RWPE1 (cell line): ENCODE data around the gene STAMBP.

Experiments
- CTCF ChIA-PET: fragments of 350-600 bp; sonication (Branson Sonifier 250); formaldehyde crosslinking; extraction: SDS; loops from one replicate; lab custom pipeline; 2021; lab: Yijun Ruan, JAX
- POLR2A ChIA-PET: fragments of 400-600 bp; formaldehyde crosslinking; extraction: SDS; loops from one replicate; lab custom pipeline; 2020; ENCODE audit warnings: antibody characterized with exemption; ENCODE audit not compliant: low non-redundant PET; lab: Yijun Ruan, JAX
- DNase-seq: peaks from one replicate; pipeline ENCODE4 v3.0.0; 2012; ENCODE audit warnings: low spot score
- H3K27ac ChIP-seq: fragments of 450-650 bp; 2 replicates; pipeline ENCODE4 v1.5.1; 2017
- CTCF ChIP-seq: fragments of 450-650 bp; conservative IDR thresholded peaks from 2 replicates; pipeline ENCODE4 v1.5.1; 2017; ENCODE audit warnings: low read depth, mild to moderate bottlenecking

The STAMBP gene

DNA sequence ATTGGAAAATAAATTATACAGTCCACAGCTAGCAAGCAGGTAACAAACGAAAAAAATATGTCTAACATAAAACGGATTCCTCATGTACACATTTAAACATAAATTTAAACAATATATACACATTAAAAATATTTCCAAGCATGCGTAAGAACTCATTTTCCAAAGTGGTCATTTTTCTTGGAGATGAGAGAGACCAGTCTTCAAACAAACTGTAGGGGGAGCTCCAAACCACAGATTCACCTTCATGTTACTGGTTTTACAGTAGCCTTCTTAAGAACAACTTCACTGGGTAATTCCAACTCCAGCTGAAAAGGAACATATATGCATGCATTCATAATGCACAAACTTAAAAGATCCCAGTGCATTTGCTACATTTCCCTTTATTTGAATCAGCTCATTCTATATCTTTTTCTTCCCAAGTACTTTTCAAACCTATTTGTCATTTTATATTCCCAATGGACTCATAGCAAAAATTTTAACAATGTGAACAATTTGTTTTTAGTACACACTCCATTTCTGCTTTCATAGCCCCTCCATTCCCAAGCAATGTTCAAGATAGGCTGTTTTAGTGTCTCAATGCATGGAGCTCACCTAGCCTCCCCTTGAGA is 4.7 kb upstream of the STAMBP start:
- H3K27ac ChIP-seq: no peak overlapping the region
- ChIA-PET CTCF (interaction anchor here (0.6 to 2.3 kb wide), 19 partner anchors 38 to 1156 kb away, joined by 3 to 18 read pairs (median 3); partner anchors contain the start of gene BOLA3), POLR2A (no interaction called here)
- peak; percentile 85 for TF ChIP-seq CTCF
- DNase-seq: peak; percentile 55

DNA sequence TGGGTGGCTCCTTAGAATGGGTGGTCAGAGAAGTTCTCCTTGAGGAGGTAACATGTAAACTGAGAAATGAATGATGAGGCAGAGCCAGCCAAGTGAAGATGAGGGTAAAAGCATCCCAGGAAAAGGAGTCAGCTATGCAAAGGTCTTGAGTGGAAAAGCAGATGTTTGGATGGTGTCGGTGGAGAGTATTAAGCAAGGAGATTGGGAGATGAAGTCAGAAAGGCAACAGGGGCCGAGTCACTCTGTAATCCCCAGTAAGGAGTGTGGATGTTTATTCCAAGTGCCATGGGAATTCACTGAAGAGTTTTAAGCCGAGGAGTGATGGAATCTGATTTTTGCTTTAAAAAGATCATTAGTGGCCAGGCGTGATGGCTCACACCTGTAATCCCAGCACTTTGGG is 3.4 kb upstream of the STAMBP start:
- no peak for DNase-seq
- CTCF ChIA-PET: interaction anchor here (0.6 to 2.0 kb wide), 4 partner anchors 10 to 424 kb away, joined by 3 to 12 read pairs (median 4); no protein-coding TSS in a partner anchor
- POLR2A ChIA-PET: no interaction called here
- H3K27ac ChIP-seq: no peak overlapping the region
- TF ChIP-seq CTCF: no peak

- H3K27ac ChIP-seq: no peak overlapping the region
- DNase-seq: no peak
- POLR2A ChIA-PET: no interaction called here
- CTCF ChIA-PET: interaction anchor here (0.9 kb wide), 1 partner anchor 320 kb away, joined by 4 read pairs; the partner anchor contains the start of gene BOLA3
- peak; percentile 22 for TF ChIP-seq CTCF
Observed at GRCh38 chr2:73827018-73827417, 1.7 kb upstream of the STAMBP start.

DNA sequence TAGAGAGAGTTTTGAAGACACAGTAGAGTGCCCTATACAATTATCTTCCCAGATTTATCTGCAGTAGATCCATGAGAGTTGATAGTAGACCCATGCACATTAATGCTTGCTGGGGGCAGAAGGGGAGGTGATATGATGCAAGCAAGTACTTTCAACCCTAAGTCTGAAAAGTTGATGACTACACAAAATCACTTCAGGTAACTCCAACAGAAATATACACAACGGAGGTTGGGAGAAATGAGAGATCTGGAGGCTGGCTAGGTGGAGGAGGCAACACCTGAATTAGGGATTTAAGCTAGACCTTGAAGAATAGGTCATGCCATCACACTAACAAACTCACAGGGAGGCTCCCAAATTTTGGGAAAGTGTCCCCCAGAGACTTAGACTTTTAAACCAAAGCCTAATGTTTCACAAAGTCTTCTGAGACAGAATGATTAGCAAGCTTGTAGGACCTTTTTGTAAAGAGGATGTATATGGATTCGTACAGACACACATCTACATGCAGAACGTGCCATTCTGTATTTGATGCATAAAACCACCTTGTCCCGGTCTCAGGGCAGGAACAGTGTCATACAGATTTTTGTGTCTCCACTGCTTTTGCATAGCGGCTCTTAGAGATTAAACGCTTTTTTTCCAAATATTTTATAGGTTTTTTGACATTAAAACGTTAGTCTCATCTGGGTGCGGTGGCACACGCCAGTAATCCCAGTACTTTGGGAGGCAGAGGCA is 937 bp upstream of the STAMBP start:
- ChIA-PET POLR2A (interaction anchor here (0.5 kb wide), 1 partner anchor 126 kb away, joined by 8 read pairs; no protein-coding TSS in a partner anchor), CTCF (interaction anchor here (0.7 to 1.2 kb wide), 2 partner anchors 319 to 324 kb away, joined by 3 to 4 read pairs; partner anchors contain the start of gene BOLA3)
- no peak for DNase-seq
- no peak for TF ChIP-seq CTCF
- no peak overlapping the region; the same call in 1 of the 2 replicates for H3K27ac ChIP-seq

DNA sequence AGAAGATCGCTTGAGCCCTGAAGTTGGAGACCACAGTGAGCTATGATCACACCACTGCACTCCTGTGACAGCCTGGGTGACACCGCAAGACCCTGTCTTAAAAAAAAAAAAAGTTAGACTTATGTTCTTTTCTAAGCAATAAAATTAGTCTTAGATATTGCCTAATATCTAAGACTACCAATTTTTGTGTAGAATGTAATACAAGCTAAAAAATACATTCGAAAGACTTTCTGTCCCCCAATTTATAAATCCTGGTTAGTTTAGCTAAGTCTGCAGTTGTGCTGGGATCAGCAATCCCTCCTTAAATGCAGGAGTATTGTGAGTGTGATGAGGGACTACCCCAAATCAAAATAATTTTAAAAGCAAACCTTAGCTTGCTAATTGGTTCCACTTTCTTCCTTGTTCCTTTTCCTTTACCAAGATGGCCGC is 358 bp upstream of the STAMBP start:
- CTCF ChIA-PET: interaction anchor here (0.6 to 1.2 kb wide), 3 partner anchors 292 to 323 kb away, joined by 3 to 4 read pairs (median 3); partner anchors contain the start of gene BOLA3
- H3K27ac ChIP-seq: peak overlapping the region; percentile 93
- no peak for TF ChIP-seq CTCF
- DNase-seq: no peak
- POLR2A ChIA-PET: interaction anchor here (0.5 kb wide), 1 partner anchor 125 kb away, joined by 8 read pairs; no protein-coding TSS in a partner anchor

GRCh38 chr2:73830871-73831401 is 2.2 kb downstream of the STAMBP start:
- CTCF ChIA-PET: interaction anchor here (0.5 to 0.6 kb wide), 2 partner anchors 471 to 930 kb away, joined by 3 read pairs; no protein-coding TSS in a partner anchor
- POLR2A ChIA-PET: no interaction called here
- peak overlapping the region; percentile 87 for H3K27ac ChIP-seq
- TF ChIP-seq CTCF: no peak
- peak; percentile 84 for DNase-seq
